H1 (cell line): Measurements from ENCODE around the gene NAALADL1. TPM values are rescaled to one million over a fixed set of nuclear protein-coding genes. Genes with fewer than 3 reads are reported as not detected.

ENCODE experiments used
- ASH2L ChIP-seq: fragments of 200-600, 300-600 bp; sonication (generic); IDR thresholded peaks from one replicate; pipeline ENCODE4 v1.7.1; 2017; ENCODE audit warnings: low read length
- CBX5 ChIP-seq: fragments of 300-800, 300-1000 bp; sonication (generic); IDR thresholded peaks from 2 replicates; pipeline ENCODE4 v1.7.1; 2016; ENCODE audit warnings: antibody characterized with exemption, low read length, low read depth
- CEBPB ChIP-seq: IDR thresholded peaks from 2 replicates; pipeline ENCODE4 v1.6.1; 2012; ENCODE audit warnings: low read depth, low read length
- CHD1 ChIP-seq: IDR thresholded peaks from 2 replicates; pipeline ENCODE4 v1.6.1; 2012; ENCODE audit warnings: low read depth, low read length, improper control_type of control experiment
- CHD2 ChIP-seq: IDR thresholded peaks from 2 replicates; pipeline ENCODE4 v1.6.1; 2012; ENCODE audit warnings: low read length, improper control_type of control experiment
- CREB1 ChIP-seq: IDR thresholded peaks from 2 replicates; pipeline ENCODE4 v1.6.1; 2012; ENCODE audit warnings: inconsistent platforms
- EGR1 ChIP-seq: IDR thresholded peaks from 2 replicates; pipeline ENCODE4 v1.6.1; 2011; ENCODE audit warnings: low read depth, low read length, borderline replicate concordance
- FOSL1 ChIP-seq: IDR thresholded peaks from 2 replicates; pipeline ENCODE4 v1.6.1; 2011; ENCODE audit warnings: mild to moderate bottlenecking, low read depth, low read length, moderate library complexity; ENCODE audit not compliant: insufficient read depth
- MAFK ChIP-seq: IDR thresholded peaks from 2 replicates; pipeline ENCODE4 v1.6.1; 2012; ENCODE audit warnings: low read depth, mild to moderate bottlenecking, improper control_type of control experiment, low read length
- NANOG ChIP-seq: IDR thresholded peaks from 2 replicates; pipeline ENCODE4 v1.6.1; 2011; ENCODE audit warnings: low read length, low read depth, mild to moderate bottlenecking, inconsistent platforms; ENCODE audit not compliant: insufficient read depth, poor library complexity, severe bottlenecking
- PHF8 ChIP-seq: fragments of 200-600 bp; sonication (generic); conservative IDR thresholded peaks from 2 replicates; pipeline ENCODE4 v1.7.1; 2012; ENCODE audit warnings: low read depth, mild to moderate bottlenecking, inconsistent platforms, low read length, moderate library complexity
- POLR2AphosphoS5 ChIP-seq: IDR thresholded peaks from 2 replicates; pipeline ENCODE4 v1.6.1; 2011; ENCODE audit warnings: low read depth, low read length
- RAD21 ChIP-seq, 2 experiments: IDR thresholded peaks in 1 of 2; conservative IDR thresholded peaks in 1 of 2; 2 replicates each; pipeline ENCODE4 v1.6.1; 2011; ENCODE audit warnings: low read depth in 2 of 2, low read length in 2 of 2, improper control_type of control experiment in 1 of 2, inconsistent platforms in 1 of 2, mild to moderate bottlenecking in 1 of 2, moderate library complexity in 1 of 2
- RXRA ChIP-seq: IDR thresholded peaks from 2 replicates; pipeline ENCODE4 v1.6.1; 2011; ENCODE audit warnings: low read depth, mild to moderate bottlenecking, low read length, moderate library complexity; ENCODE audit not compliant: insufficient read depth
- SIN3A ChIP-seq, 2 experiments: IDR thresholded peaks in 1 of 2; conservative IDR thresholded peaks in 1 of 2; 2 replicates each; pipeline ENCODE4 v1.6.1; 2011 to 2012; ENCODE audit warnings: low read length in 2 of 2, improper control_type of control experiment in 1 of 2, low read depth in 1 of 2, mild to moderate bottlenecking in 1 of 2
- SIX5 ChIP-seq: IDR thresholded peaks from 2 replicates; pipeline ENCODE4 v1.6.1; 2011; ENCODE audit warnings: mild to moderate bottlenecking, low read depth, low read length
- SP4 ChIP-seq: IDR thresholded peaks from 2 replicates; pipeline ENCODE4 v1.6.1; 2012; ENCODE audit warnings: low read length, inconsistent platforms
- TBP ChIP-seq: IDR thresholded peaks from 2 replicates; pipeline ENCODE4 v1.6.1; 2011; ENCODE audit warnings: low read depth, low read length, improper control_type of control experiment
- TCF12 ChIP-seq: IDR thresholded peaks from 2 replicates; pipeline ENCODE4 v1.6.1; 2011; ENCODE audit warnings: low read depth, mild to moderate bottlenecking, low read length
- TEAD4 ChIP-seq: IDR thresholded peaks from 2 replicates; pipeline ENCODE4 v1.6.1; 2012; ENCODE audit warnings: low read depth, low read length, inconsistent platforms, mixed read lengths
- polyA plus RNA-seq, 7 experiments: library from polyadenylated mRNA; depleted of rRNA in 3 of 7; stranded (reverse) in 5 of 7; unstranded in 2 of 7; fragments of >200 nt in 5 of 7; fragments of 200-250 nt in 2 of 7; gene quantifications; 1 replicate in 5 of 7; 2 replicates in 1 of 7; 4 replicates in 1 of 7; pipeline versions ENCODE4 v1.2.1 to v1.2.3, GENCODE V29; 2011 to 2013; ENCODE audit warnings: missing spikeins in 2 of 7, mixed read lengths in 2 of 7
- total RNA-seq: library from RNA; stranded (reverse); fragmentation: NEBNext Ultra II Directional; extraction: Animal tissue kit (Norgen Biotek cat#: 25700); gene quantifications from 2 replicates; pipeline ENCODE4 v1.2.1, GENCODE V29; 2021
- TF ChIP-seq, protein P1 (sequence below): IDR thresholded peaks from 2 replicates; pipeline ENCODE4 v1.6.1; 2012; ENCODE audit warnings: inconsistent platforms
- TF ChIP-seq, protein P2 (sequence below): IDR thresholded peaks from 2 replicates; pipeline ENCODE4 v1.6.1; 2012; ENCODE audit warnings: low read length, inconsistent platforms

NAALADL1 gene
- total and polyA plus RNA-seq, 2 of the 8 experiments (the other 6 are each of a cell fraction or from before 2014, with no cell fraction given): 7.5 to 9.9 TPM

DNA sequence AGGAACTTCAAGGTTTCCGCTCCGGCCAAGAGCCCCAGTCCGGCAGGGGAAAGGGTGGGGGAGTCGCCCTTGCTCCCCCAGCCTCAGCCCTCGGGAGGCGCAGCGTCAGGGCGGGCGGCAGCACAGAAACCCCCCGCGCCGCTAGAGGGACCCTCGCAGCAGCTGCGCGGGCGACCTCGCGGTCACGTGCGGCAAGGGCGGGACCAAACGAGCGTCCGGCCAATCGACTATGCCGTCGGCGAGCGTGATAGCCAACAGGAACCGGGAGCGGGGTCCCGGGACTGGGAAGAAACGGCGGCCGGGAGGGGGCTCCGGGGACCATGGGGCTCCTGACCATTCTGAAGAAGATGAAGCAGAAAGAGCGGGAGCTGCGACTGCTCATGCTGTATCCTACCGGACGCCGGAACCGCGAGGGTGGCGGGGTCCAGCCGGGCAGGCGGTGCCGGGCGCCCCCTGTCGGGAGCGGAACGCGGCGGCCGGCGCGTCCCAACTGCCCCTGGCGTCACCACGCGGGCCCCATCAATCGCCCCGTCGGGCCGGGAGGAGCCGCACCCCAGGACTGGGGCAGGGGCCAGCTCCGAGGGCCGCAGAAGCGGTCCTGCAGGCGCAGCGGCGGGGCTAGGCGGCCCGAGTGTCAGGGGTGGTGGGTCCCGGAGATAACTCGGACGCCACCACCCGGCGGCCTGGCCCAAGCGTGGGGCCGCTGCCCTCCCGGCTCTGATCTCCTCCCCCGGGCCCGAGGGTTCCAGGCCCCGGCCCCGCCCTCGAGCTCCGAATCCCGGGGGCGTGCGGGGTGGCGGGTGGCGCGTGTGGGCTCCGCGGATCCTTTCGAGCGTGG, 44.2 kb downstream of the NAALADL1 start, which contains the start of gene ARL2 (continued):
- TF ChIP-seq CBX5: no peak
- 0 out of 2 replicates have a peak, but pooled peaks have one; percentile 4 for TF ChIP-seq TCF12
- TF ChIP-seq TEAD4: no peak
- no peak for TF ChIP-seq FOSL1
- peak; percentile 64 for TF ChIP-seq CREB1
- TF ChIP-seq RXRA: no peak
- no peak for TF ChIP-seq CEBPB
- no peak for TF ChIP-seq CHD1
- no peak for TF ChIP-seq SIX5
- no peak for TF ChIP-seq EGR1
- peak; percentile 6 to 42; a peak in 3 of 4 replicates for TF ChIP-seq RAD21 (IDR thresholded peaks at IDR 0.05 in 1 of 2, conservative IDR thresholded peaks at IDR 0.05 in 1 of 2; ENCODE audit: low read depth in 2 of 2, low read length in 2 of 2)
- TF ChIP-seq SIN3A (conservative IDR thresholded peaks at IDR 0.05 in 1 of 2, IDR thresholded peaks at IDR 0.05 in 1 of 2; ENCODE audit: low read depth in 1 of 2, low read length in 2 of 2): peak in 1 of 2 experiments; percentile 36; a peak in 2 of 4 replicates
- peak; percentile 60; the same call in 1 of the 2 replicates for TF ChIP-seq TBP
- peak; percentile 41; the same call in 1 of the 2 replicates for TF ChIP-seq POLR2AphosphoS5
- TF ChIP-seq SP4: 0 out of 2 replicates have a peak, but pooled peaks have one; percentile 76
- TF ChIP-seq, protein P1, sequence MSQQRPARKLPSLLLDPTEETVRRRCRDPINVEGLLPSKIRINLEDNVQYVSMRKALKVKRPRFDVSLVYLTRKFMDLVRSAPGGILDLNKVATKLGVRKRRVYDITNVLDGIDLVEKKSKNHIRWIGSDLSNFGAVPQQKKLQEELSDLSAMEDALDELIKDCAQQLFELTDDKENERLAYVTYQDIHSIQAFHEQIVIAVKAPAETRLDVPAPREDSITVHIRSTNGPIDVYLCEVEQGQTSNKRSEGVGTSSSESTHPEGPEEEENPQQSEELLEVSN: peak; percentile 96
- no peak for TF ChIP-seq CHD2
- TF ChIP-seq NANOG: peak; percentile 8
- peak; percentile 87 for TF ChIP-seq ASH2L
- no peak for TF ChIP-seq MAFK
- peak; percentile 75 for TF ChIP-seq PHF8
- TF ChIP-seq, protein P2, sequence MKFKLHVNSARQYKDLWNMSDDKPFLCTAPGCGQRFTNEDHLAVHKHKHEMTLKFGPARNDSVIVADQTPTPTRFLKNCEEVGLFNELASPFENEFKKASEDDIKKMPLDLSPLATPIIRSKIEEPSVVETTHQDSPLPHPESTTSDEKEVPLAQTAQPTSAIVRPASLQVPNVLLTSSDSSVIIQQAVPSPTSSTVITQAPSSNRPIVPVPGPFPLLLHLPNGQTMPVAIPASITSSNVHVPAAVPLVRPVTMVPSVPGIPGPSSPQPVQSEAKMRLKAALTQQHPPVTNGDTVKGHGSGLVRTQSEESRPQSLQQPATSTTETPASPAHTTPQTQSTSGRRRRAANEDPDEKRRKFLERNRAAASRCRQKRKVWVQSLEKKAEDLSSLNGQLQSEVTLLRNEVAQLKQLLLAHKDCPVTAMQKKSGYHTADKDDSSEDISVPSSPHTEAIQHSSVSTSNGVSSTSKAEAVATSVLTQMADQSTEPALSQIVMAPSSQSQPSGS: no peak
